ENCODE data around the gene NECTIN1.

Gene NECTIN1

GRCh38 chr11:119759747-119760412 lies 30.9 kb upstream of the NECTIN1 start:
- no peak for DNase-seq (ENCODE audit: low spot score)
- TF ChIP-seq CTCF (IDR thresholded peaks at IDR 0.05; ENCODE audit: extremely low read depth, missing control alignments), result no peak

- no peak for TF ChIP-seq CTCF (IDR thresholded peaks at IDR 0.05; ENCODE audit: extremely low read depth, missing control alignments)
- no peak for DNase-seq (ENCODE audit: low spot score)
These were observed 30.3 kb upstream of the NECTIN1 start for GRCh38 chr11:119759324-119759723.

GRCh38 chr11:119758291-119758690 lies 29.3 kb upstream of the NECTIN1 start:
- no peak for DNase-seq (ENCODE audit: low spot score)
- no peak for TF ChIP-seq CTCF (IDR thresholded peaks at IDR 0.05; ENCODE audit: extremely low read depth, missing control alignments)

- TF ChIP-seq CTCF (IDR thresholded peaks at IDR 0.05; ENCODE audit: extremely low read depth, missing control alignments), result no peak
- no peak for DNase-seq (ENCODE audit: low spot score)
These were observed 28.4 kb upstream of the NECTIN1 start for GRCh38 chr11:119757378-119757777.

GRCh38 chr11:119756169-119756865 lies 27.3 kb upstream of the NECTIN1 start:
- no peak for TF ChIP-seq CTCF (IDR thresholded peaks at IDR 0.05; ENCODE audit: extremely low read depth, missing control alignments)
- no peak for DNase-seq (ENCODE audit: low spot score)

GRCh38 chr11:119755356-119756071 lies 26.5 kb upstream of the NECTIN1 start:
- no peak for TF ChIP-seq CTCF (IDR thresholded peaks at IDR 0.05; ENCODE audit: extremely low read depth, missing control alignments)
- no peak for DNase-seq (ENCODE audit: low spot score)
